ENCODE results near the gene NPHP4. TPM values are rescaled to one million over a fixed set of nuclear protein-coding genes. Genes with fewer than 3 reads are reported as not detected.

NPHP4 gene
- total and polyA plus RNA-seq, 2 donors (not counting 3 experiments of a cell fraction or from before 2014, with no cell fraction given), result 4.4 to 11.7 TPM

DNA sequence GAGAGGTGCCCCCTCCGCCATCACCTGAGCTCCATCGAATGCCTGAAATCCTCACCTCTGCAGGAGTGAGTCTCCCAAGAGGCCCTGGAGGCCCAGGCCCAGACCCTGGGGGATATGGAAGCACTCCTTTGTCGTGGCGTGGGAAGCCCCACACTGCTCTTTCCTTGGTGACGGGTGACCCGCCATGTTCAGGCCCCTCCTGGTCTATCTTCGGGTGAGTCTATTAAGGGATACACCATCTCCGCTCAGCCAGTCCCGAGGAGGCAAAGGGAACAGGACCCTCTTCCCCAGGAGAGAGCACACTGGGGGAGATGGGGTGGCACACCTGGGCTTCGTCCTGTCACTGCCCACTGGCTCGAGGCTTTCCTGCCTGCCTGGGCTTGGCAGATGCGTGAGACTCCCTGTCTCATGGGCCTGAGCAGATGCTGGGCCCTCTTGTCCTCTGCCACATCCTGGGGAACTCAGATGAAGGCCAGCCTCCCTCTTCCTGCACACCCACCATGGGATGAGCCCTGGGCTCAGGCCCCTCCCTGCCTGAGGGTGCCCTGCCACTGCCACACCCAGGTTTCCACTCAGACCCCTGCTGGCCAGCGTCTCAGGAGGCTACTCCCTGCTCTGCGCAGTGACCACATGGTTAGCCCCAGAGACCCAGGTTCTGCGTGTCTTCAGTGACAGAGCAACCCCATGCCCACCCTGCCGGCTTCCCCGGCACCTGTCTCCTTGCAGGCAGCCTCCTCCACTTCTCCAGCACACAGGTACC lies 3.8 kb upstream of the NPHP4 start:
- DNase-seq (ENCODE audit: low read depth, low spot score), result no peak
- H3K79me2 ChIP-seq (ENCODE audit: control insufficient read depth, insufficient read depth, low read length), result no peaks in the 10 kb centered on the region
- dilution Hi-C loops (cut with MboI; ENCODE audit: extremely low pct_ligation_motif_present, low sequenced_read_pairs) (no loop called here), intact Hi-C loops (cut with micrococcal nuclease) (no loop called here)
- no peaks in the 10 kb centered on the region for H3K9me1 ChIP-seq (replicated peaks; ENCODE audit: control insufficient read depth, extremely low read depth, insufficient read depth, low read length)
- H3K36me3 ChIP-seq (ENCODE audit: control insufficient read depth in 2 of 2, extremely low read depth in 1 of 2, insufficient read depth in 2 of 2, low read length in 2 of 2), result no peaks in the 10 kb centered on the region
- peaks cover 9% of the 10 kb centered on the region for H3K4me1 ChIP-seq (ENCODE audit: control insufficient read depth, extremely low read depth, insufficient read depth, low read length)
- no peak overlapping the region for H3K27ac ChIP-seq (ENCODE audit: insufficient read depth, low read depth, low read length)
- H4K20me1 ChIP-seq (replicated peaks; ENCODE audit: control insufficient read depth, extremely low read depth, insufficient read depth, low read length), result no peaks in the 10 kb centered on the region
- POLR2A ChIA-PET, result no interaction called here
- CTCF ChIA-PET, result no interaction called here
- H2AFZ ChIP-seq (ENCODE audit: low read depth, low read length), result no peak overlapping the region
- no peak overlapping the region for H3K9ac ChIP-seq (replicated peaks; ENCODE audit: extremely low read depth, insufficient read depth, low read length)
- no peak overlapping the region for H3K4me3 ChIP-seq (replicated peaks in 1 of 3; ENCODE audit: insufficient read depth in 1 of 3, low read depth in 1 of 3, low read length in 3 of 3)
- H3K27me3 ChIP-seq (ENCODE audit: control insufficient read depth in 2 of 2, insufficient read depth in 2 of 2, low read length in 2 of 2), result no peaks in the 10 kb centered on the region
- no TSS peak for BruUV-seq (replicated peaks)
- no peaks in the 10 kb centered on the region for H3K9me3 ChIP-seq (replicated peaks; ENCODE audit: control insufficient read depth, insufficient read depth, low read length)
- no peak overlapping the region for H3K4me2 ChIP-seq (ENCODE audit: insufficient read depth, low read length)
- TF ChIP-seq POLR2AphosphoS5 (IDR thresholded peaks at IDR 0.05; ENCODE audit: insufficient read depth, low read depth, low read length) (no peak), MYC (IDR thresholded peaks at IDR 0.05; ENCODE audit: low read depth, low read length) (no peak)
- TF ChIP-seq, protein P1, sequence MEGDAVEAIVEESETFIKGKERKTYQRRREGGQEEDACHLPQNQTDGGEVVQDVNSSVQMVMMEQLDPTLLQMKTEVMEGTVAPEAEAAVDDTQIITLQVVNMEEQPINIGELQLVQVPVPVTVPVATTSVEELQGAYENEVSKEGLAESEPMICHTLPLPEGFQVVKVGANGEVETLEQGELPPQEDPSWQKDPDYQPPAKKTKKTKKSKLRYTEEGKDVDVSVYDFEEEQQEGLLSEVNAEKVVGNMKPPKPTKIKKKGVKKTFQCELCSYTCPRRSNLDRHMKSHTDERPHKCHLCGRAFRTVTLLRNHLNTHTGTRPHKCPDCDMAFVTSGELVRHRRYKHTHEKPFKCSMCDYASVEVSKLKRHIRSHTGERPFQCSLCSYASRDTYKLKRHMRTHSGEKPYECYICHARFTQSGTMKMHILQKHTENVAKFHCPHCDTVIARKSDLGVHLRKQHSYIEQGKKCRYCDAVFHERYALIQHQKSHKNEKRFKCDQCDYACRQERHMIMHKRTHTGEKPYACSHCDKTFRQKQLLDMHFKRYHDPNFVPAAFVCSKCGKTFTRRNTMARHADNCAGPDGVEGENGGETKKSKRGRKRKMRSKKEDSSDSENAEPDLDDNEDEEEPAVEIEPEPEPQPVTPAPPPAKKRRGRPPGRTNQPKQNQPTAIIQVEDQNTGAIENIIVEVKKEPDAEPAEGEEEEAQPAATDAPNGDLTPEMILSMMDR (IDR thresholded peaks at IDR 0.05; ENCODE audit: extremely low read depth in 1 of 2, insufficient read depth in 1 of 2, low read depth in 1 of 2, low read length in 2 of 2), result no peak
- no peak for FAIRE-seq

Measured in endothelial cell of umbilical vein (primary cell).